Activated CD4-positive, alpha-beta memory T cell treated with anti-CD3 and anti-CD28 coated beads for 36 hours (primary cell): Measurements from ENCODE around the gene MICALL2. TPM values are rescaled to one million over a fixed set of nuclear protein-coding genes. Genes with fewer than 3 reads are reported as not detected.

Experiments used
- CTCF ChIA-PET: fragments of 350-600 bp; sonication (Branson Sonifier 250); formaldehyde crosslinking; loops from one replicate; lab custom pipeline; 2021; ENCODE audit warnings: antibody characterized with exemption, inconsistent platforms; lab: Charles Lee
- POLR2A ChIA-PET: fragments of 350-600 bp; sonication (Branson Sonifier 250); formaldehyde crosslinking; loops from one replicate; lab custom pipeline; 2021; ENCODE audit warnings: antibody characterized with exemption; lab: Charles Lee
- DNase-seq: peaks from one replicate; pipeline ENCODE4 v3.0.0-alpha.2; 2020
- H3K27ac Mint-ChIP-seq: one replicate; pipeline ENCODE4 v1.8.0; 2021; ENCODE audit warnings: mixed read lengths
- H3K27me3 Mint-ChIP-seq: one replicate; pipeline ENCODE4 v1.8.0; 2021; ENCODE audit warnings: mixed read lengths
- H3K36me3 Mint-ChIP-seq: one replicate; pipeline ENCODE4 v1.8.0; 2021; ENCODE audit warnings: mixed read lengths
- H3K4me1 Mint-ChIP-seq: one replicate; pipeline ENCODE4 v1.8.0; 2021; ENCODE audit warnings: low read depth, mixed read lengths
- H3K4me3 Mint-ChIP-seq: one replicate; pipeline ENCODE4 v1.8.0; 2021; ENCODE audit warnings: mild to moderate bottlenecking, mixed read lengths
- H3K9me3 Mint-ChIP-seq: one replicate; pipeline ENCODE4 v1.8.0; 2021; ENCODE audit warnings: mixed read lengths
- intact Hi-C: fragments of 100-400 bp; cut with micrococcal nuclease; formaldehyde crosslinking; loops from one replicate; pipeline ENCODE4 v1.15.1; 2023
- total RNA-seq, 2 experiments: library from RNA; stranded (reverse); gene quantifications; one replicate each; pipeline ENCODE4 v1.2.3, GENCODE V29; 2021

MICALL2 gene
- total RNA-seq, 2 experiments from 2014 or later, result 4.3 to 6.0 TPM

DNA sequence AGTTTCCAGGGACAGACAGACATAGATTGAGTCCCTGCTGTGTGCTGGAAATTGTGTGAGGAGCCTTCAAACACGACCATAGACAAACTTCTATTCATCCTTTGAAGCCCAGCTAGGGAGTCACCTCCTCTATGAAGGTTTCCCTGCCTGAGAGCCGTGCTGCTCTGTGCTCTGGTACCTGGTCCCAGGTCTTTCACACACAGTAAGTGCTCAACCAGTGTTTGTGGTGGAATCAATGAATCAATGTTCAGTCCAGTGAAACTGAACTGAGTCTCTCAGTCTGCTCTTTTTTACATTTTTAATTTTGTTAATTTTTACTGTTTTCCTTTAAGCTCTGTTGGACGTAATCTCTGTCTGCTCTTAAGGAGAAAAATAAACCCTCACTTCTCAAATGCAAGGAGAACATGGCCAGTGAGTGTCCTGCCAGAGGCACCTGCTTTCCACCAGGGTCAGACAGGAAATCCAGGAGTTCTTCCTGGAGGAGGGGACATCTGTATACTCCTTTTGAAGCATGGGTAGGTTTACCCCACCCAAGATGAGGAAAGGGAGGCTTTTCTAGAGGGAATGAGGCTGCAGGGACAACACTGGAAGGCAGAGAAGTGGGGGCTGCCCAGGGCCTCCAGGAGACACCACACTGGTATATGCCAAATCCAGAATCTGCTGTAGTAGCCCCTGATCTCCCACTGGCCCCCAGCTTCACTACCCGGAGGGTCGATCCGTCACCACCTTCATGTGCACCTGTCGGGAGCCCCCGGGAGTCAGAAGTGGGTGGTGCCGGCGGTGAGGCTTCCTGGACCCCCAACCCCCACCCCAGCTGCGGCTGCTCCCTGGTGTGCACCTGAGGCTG lies 56.3 kb downstream of the MICALL2 start:
- Mint-ChIP-seq H3K27me3 (peaks cover 42% of the 10 kb centered on the region), H3K36me3 (no peaks in the 10 kb centered on the region), H3K4me1 (peaks cover 5% of the 10 kb centered on the region), H3K27ac (no peak overlapping the region), H3K4me3 (no peak overlapping the region), H3K9me3 (peaks cover 5% of the 10 kb centered on the region)
- no peak for DNase-seq
- ChIA-PET POLR2A (no interaction called here), CTCF (interaction anchor here (1.5 kb wide), 1 partner anchor 29 kb away, joined by 4 read pairs; no protein-coding TSS in a partner anchor)
- intact Hi-C loops, result no loop called here

DNA sequence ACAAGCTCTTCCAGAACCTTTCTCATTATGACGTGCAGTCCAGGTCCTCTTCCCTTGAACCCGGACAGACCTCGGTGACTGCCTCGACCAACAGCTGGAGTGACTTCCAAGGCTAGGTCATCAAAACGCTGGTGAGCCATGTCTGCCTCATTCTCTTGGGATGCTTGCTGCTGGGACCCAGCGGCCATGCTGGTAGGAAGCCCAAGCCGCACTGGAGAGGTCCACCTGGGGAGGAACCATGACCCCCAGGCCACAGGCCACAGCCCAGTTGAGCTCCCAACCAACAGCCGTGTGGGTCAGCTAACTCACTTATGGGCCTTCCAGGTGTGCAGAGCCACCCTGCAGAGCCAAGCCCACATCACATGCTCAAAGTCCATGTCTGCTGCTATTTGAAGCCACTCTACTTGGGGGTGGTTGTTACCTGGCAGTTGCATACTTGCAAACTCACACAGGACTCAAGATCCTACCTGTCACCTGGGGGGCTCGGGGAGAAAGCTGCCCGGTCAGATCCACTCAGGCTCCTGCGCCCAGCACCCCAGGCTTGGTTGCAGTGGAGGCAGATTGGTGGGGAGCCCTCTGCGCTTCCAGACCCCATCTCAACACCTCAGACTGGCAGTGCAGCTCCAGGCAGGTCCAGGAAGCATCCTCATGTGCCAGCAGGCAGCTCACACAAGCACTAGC lies 57.0 kb downstream of the MICALL2 start:
- no peaks in the 10 kb centered on the region for H3K36me3 Mint-ChIP-seq
- peaks cover 46% of the 10 kb centered on the region for H3K27me3 Mint-ChIP-seq
- POLR2A ChIA-PET, result no interaction called here
- no peak overlapping the region for H3K4me3 Mint-ChIP-seq
- H3K27ac Mint-ChIP-seq, result no peak overlapping the region
- H3K4me1 Mint-ChIP-seq, result peaks cover 5% of the 10 kb centered on the region
- CTCF ChIA-PET, result interaction anchor here (0.9 kb wide), 1 partner anchor 72 kb away, joined by 3 read pairs; no protein-coding TSS in a partner anchor
- intact Hi-C loops, result no loop called here
- peaks cover 5% of the 10 kb centered on the region for H3K9me3 Mint-ChIP-seq
- DNase-seq, result no peak

DNA sequence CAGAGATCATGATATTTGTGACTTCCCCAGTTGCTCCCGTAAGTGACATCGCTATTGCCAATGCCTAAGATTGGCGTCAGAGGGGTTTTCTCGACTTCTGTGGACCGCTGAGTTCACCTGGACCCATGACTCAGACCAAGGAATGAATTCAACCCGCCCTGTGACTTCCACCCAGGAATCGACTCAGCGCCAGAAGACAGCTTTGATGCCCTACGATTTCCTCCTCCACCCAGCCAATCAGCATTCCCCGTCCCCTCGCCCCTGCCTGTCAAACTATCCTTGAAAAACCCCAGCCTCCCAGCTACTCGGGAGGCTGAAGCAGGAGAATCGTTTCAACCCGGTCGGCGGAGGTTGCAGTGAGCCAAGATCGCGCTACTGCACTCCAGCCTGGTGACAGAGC lies 58.3 kb downstream of the MICALL2 start:
- H3K9me3 Mint-ChIP-seq, result peaks cover 5% of the 10 kb centered on the region
- peaks cover 5% of the 10 kb centered on the region for H3K4me1 Mint-ChIP-seq
- no peak overlapping the region for H3K4me3 Mint-ChIP-seq
- peaks cover 43% of the 10 kb centered on the region for H3K27me3 Mint-ChIP-seq
- CTCF ChIA-PET, result interaction anchor here (0.9 kb wide), 1 partner anchor 73 kb away, joined by 3 read pairs; no protein-coding TSS in a partner anchor
- intact Hi-C loops, result no loop called here
- H3K27ac Mint-ChIP-seq, result no peak overlapping the region
- no peak for DNase-seq
- H3K36me3 Mint-ChIP-seq, result no peaks in the 10 kb centered on the region
- POLR2A ChIA-PET, result no interaction called here

DNA sequence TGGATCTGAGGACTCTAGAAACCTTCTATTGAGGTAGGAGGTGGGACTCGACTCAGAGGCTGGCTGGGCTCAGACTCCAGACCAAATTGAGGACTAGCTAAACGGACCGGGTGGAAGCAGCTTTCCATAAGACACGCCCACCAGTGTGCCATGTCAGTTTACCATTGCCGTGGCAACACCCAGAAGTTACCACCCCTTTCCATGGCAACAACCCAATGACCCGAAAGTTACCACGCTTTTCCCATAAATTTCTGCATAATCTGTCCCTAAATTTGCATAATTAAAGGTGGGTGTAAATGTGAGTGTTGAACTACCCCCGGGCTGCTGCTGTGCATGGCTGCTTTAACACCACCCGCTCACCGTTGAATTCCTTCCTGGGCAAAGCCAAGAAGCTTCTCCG lies 58.9 kb downstream of the MICALL2 start:
- peaks cover 5% of the 10 kb centered on the region for H3K9me3 Mint-ChIP-seq
- H3K4me1 Mint-ChIP-seq, result peaks cover 5% of the 10 kb centered on the region
- H3K36me3 Mint-ChIP-seq, result no peaks in the 10 kb centered on the region
- H3K27ac Mint-ChIP-seq, result no peak overlapping the region
- POLR2A ChIA-PET, result no interaction called here
- CTCF ChIA-PET, result interaction anchor here (0.7 kb wide), 1 partner anchor 32 kb away, joined by 3 read pairs; no protein-coding TSS in a partner anchor
- DNase-seq, result no peak
- no peak overlapping the region for H3K4me3 Mint-ChIP-seq
- H3K27me3 Mint-ChIP-seq, result peaks cover 42% of the 10 kb centered on the region
- intact Hi-C loops, result no loop called here

DNA sequence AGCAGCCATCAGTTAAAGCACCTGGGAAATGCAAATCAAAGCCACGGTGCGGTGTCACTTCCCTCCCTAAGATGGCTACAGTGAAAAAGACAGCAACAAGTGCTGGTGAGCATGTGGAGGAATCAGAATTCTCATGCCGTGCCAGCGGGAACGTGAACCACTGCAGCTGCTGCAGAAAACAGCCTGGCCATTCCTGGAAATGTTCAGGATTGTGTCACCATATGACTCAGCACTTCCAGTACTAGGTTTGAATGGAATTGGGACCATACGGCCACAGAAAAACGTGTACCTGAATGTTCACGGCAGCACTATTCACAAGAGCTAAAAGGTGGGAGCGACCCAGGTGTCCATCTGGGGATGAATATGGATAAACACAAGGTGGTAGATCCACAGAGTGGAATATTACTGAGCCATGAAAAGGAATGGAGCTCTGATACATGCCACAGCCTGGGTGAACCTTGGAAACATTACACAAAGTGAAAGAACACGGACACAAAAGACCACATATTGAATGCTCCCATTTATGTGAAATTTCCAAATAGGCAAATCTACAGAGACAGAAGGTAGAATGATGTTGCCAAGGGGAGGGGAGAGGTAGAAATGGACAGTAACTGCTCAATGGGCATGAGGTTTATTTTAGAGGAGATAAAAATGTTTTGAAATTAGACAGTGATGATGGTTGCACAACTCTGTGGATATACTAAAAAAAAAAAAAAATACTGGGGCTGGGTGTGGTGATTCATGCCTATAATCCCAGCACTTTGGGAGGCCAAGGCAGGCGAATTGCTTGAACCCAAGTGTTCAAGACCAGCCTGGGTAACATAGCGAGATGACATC lies 61.6 kb downstream of the MICALL2 start:
- POLR2A ChIA-PET, result no interaction called here
- DNase-seq, result no peak
- Mint-ChIP-seq H3K36me3 (no peaks in the 10 kb centered on the region), H3K4me3 (no peak overlapping the region), H3K27ac (no peak overlapping the region), H3K4me1 (no peaks in the 10 kb centered on the region), H3K27me3 (peaks cover 34% of the 10 kb centered on the region), H3K9me3 (peaks cover 5% of the 10 kb centered on the region)
- intact Hi-C loops, result no loop called here
- CTCF ChIA-PET, result no interaction called here

DNA sequence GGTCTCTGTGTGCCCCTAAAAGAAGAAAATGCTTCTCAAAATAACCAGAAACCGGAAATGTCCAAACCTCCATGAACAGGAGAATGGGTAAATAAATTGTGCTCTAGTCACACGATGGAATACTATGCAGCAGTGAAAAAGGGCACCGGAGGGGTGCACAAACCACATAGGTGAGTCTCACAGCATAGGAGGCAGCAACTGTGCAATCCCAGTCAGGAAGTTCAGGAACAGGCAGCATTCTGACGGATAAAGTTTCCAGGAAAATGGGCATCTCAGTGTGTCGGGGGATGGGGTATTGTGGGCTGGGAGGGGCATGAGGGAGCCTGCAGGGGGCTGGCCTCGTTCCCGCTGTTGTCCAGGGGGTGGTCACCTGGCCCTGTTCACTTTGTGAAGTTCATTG lies 63.1 kb downstream of the MICALL2 start:
- intact Hi-C loops, result no loop called here
- H3K4me1 Mint-ChIP-seq, result no peaks in the 10 kb centered on the region
- H3K27ac Mint-ChIP-seq, result no peak overlapping the region
- H3K36me3 Mint-ChIP-seq, result no peaks in the 10 kb centered on the region
- no peak overlapping the region for H3K4me3 Mint-ChIP-seq
- ChIA-PET POLR2A (no interaction called here), CTCF (no interaction called here)
- DNase-seq, result no peak
- peaks cover 7% of the 10 kb centered on the region for H3K9me3 Mint-ChIP-seq
- peaks cover 26% of the 10 kb centered on the region for H3K27me3 Mint-ChIP-seq

DNA sequence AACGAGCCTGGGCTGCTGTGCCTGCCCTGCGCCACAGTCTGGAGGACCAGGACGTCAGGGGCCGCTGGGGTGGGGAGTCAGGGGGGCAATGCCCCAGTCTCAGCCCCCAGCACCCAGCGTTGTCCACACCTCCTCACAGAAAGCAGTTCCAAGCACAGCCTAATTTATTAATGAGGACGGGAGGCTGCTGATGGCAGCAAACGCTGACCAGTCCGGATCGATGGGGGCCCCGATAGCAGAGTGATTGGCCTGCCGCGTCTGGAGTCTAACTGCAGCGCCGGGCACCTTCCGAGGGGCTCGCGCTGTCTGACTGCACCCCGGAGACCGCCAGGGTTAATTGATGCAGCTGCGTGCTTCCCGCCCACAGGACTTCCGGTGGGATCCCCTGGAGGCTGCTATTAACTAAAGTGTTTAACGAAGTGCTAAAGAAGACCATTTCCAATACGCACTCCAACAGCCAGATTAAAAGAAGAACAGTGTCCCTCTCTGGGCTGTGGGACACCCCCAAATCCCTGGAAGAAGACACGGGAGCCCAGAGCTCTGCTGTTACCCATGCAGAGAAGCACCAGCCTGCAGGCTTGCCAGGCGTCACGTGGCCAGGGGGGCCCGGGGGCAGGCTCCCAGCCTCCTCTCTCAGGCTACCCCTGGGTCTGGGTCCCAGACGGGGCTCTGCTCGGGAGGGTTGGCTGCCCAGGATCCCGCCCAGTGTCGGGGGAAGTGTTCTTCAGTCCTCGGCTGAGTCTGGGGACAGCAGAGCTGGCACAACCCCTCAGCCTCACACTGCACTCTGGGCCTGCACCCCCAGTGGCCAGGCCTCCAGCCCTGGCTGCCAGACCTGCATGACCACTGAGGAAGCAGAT lies 63.8 kb downstream of the MICALL2 start:
- DNase-seq, result no peak
- ChIA-PET CTCF (no interaction called here), POLR2A (no interaction called here)
- no peak overlapping the region for H3K27ac Mint-ChIP-seq
- H3K4me3 Mint-ChIP-seq, result no peak overlapping the region
- no peaks in the 10 kb centered on the region for H3K4me1 Mint-ChIP-seq
- H3K27me3 Mint-ChIP-seq, result peaks cover 20% of the 10 kb centered on the region
- no peaks in the 10 kb centered on the region for H3K36me3 Mint-ChIP-seq
- peaks cover 8% of the 10 kb centered on the region for H3K9me3 Mint-ChIP-seq
- intact Hi-C loops, result no loop called here

DNA sequence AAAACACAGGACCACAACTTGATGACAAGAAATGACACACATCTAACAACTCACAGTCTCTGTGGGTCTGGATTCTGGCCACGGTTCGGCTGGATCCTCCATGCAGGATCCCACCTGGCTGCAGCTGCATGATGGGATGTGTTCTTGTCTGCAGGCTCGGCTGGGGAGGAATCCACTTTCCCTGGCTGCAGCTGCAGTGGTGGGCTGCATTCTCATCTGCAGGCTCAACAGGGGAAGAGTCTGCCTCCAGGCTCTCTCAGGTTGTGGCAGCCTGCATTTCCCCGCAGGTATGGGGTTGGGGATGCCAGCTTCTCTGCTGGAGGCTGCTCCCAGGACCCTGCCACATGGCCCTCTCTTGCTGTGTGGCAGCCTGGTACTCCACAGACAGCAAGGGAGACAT lies 64.9 kb downstream of the MICALL2 start:
- ChIA-PET CTCF (no interaction called here), POLR2A (no interaction called here)
- H3K4me1 Mint-ChIP-seq, result no peaks in the 10 kb centered on the region
- H3K9me3 Mint-ChIP-seq, result peaks cover 8% of the 10 kb centered on the region
- intact Hi-C loops, result no loop called here
- no peak overlapping the region for H3K4me3 Mint-ChIP-seq
- DNase-seq, result no peak
- no peak overlapping the region for H3K27ac Mint-ChIP-seq
- H3K27me3 Mint-ChIP-seq, result peaks cover 19% of the 10 kb centered on the region
- no peaks in the 10 kb centered on the region for H3K36me3 Mint-ChIP-seq

DNA sequence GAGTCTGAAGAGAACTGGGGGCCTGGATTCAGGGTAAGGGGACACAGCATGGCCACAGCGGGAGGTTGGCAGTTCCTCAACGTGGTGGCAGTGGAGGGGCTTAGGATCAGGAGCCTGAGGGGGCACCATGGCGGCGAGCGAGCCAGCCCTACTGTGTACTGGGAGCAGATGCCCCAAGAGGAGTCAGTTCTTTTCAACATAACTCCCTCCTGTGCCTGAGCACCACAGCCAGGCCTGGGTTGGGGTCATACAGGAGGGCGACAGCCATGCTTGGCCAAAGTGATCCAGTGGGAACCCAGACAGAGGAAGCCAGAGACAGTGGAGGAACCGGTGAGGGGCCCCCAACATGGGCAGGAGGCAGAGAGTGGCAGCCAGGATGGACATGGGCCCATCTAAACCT lies 65.8 kb downstream of the MICALL2 start:
- CTCF ChIA-PET, result no interaction called here
- Mint-ChIP-seq H3K4me3 (no peak overlapping the region), H3K27me3 (peaks cover 18% of the 10 kb centered on the region), H3K36me3 (no peaks in the 10 kb centered on the region), H3K27ac (no peak overlapping the region), H3K4me1 (no peaks in the 10 kb centered on the region), H3K9me3 (peaks cover 8% of the 10 kb centered on the region)
- POLR2A ChIA-PET, result no interaction called here
- intact Hi-C loops, result no loop called here
- no peak for DNase-seq

DNA sequence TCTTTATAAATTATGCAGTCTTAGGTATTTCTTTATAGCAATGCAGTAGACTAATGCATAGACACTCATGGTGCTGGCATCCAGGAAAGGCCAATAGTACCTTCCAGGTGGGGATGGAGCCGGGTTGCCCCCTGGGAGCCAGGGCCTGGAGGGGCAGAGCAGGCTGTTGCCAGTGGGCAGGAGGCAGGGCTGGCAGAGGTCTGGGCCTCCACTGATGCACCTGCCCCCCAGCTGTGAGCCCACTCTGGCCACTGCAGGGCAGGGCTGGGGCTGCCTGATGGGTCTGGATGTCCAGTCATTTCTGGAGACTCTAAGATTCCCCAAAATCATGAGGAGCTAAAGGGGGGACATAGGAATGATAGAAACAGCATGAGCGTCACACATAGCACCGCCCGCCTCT lies 66.7 kb downstream of the MICALL2 start:
- ChIA-PET CTCF (no interaction called here), POLR2A (no interaction called here)
- DNase-seq, result no peak
- intact Hi-C loops, result no loop called here
- peaks cover 17% of the 10 kb centered on the region for H3K27me3 Mint-ChIP-seq
- no peaks in the 10 kb centered on the region for H3K4me1 Mint-ChIP-seq
- no peak overlapping the region for H3K27ac Mint-ChIP-seq
- peaks cover 8% of the 10 kb centered on the region for H3K9me3 Mint-ChIP-seq
- H3K4me3 Mint-ChIP-seq, result no peak overlapping the region
- no peaks in the 10 kb centered on the region for H3K36me3 Mint-ChIP-seq

DNA sequence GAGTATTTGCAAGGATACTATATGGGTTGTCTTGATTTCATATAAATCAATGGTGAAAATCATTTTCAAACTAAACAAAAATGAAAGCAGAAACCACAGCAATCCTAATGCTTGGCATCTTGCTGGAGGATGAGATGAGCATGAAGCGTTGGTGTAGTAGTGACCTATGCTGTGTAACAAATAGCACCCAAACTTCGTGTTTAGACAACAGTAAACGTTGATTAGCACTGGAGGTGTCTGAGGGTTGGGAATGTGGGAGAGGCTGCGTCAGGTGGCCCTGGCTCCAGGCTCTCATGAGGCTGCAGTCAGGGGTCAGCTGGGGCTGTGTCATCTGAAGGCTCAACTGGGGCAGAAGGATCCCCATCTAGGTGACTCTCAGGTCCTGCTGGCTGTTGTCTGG lies 67.8 kb downstream of the MICALL2 start:
- POLR2A ChIA-PET, result no interaction called here
- CTCF ChIA-PET, result no interaction called here
- H3K4me1 Mint-ChIP-seq, result no peaks in the 10 kb centered on the region
- H3K4me3 Mint-ChIP-seq, result no peak overlapping the region
- no peaks in the 10 kb centered on the region for H3K36me3 Mint-ChIP-seq
- H3K27me3 Mint-ChIP-seq, result peaks cover 17% of the 10 kb centered on the region
- no peak for DNase-seq
- intact Hi-C loops, result no loop called here
- H3K9me3 Mint-ChIP-seq, result peaks cover 8% of the 10 kb centered on the region
- no peak overlapping the region for H3K27ac Mint-ChIP-seq
